Esophagus muscularis mucosa (tissue), 4 donors: ENCODE measurements around the gene SERPINB12. TPM values are rescaled to one million over a fixed set of nuclear protein-coding genes. Genes with fewer than 3 reads are reported as not detected.

Experiments used
- DNase-seq: peaks from one replicate; pipeline ENCODE4 v3.0.0-alpha.2; 2017; ENCODE audit errors: extremely low spot score
- H3K27ac ChIP-seq, 4 donors: fragments of 200-600 bp; sonication (generic); replicated peaks in 1 of 4; 1 replicate in 3 of 4; 2 replicates in 1 of 4; pipeline ENCODE4 v1.5.1; 2016 to 2019; ENCODE audit warnings: mild to moderate bottlenecking in 1 of 4
- H3K27me3 ChIP-seq, 4 donors: fragments of 200-600 bp; sonication (generic); one replicate each; pipeline versions ENCODE4 v1.5.1 to v1.6.0; 2016 to 2019
- H3K36me3 ChIP-seq, 4 donors: fragments of 200-600 bp; sonication (generic); one replicate each; pipeline ENCODE4 v1.5.1; 2016 to 2019
- H3K4me1 ChIP-seq, 4 donors: fragments of 200-600 bp; sonication (generic); one replicate each; pipeline ENCODE4 v1.5.1; 2016 to 2019
- H3K4me3 ChIP-seq, 4 donors: fragments of 200-600 bp; sonication (generic); 1 replicate in 2 of 4; 2 replicates in 2 of 4; pipeline ENCODE4 v1.5.1; 2016 to 2019; ENCODE audit warnings: mild to moderate bottlenecking in 4 of 4, moderate library complexity in 1 of 4
- H3K9me3 ChIP-seq, 4 donors: fragments of 200-600 bp; sonication (generic); 1 replicate in 3 of 4; 2 replicates in 1 of 4; pipeline ENCODE4 v1.5.1; 2016 to 2019
- EP300 ChIP-seq: sonication (generic); formaldehyde crosslinking; IDR thresholded peaks from one replicate; pipeline ENCODE4 v1.6.1; 2017; ENCODE audit warnings: antibody characterized with exemption
- POLR2A ChIP-seq: fragments of 450-650 bp; IDR thresholded peaks from one replicate; pipeline ENCODE4 v1.6.1; 2017; ENCODE audit warnings: antibody characterized with exemption, moderate library complexity, mild to moderate bottlenecking, low read depth
- POLR2AphosphoS5 ChIP-seq, 2 donors: sonication (generic); formaldehyde crosslinking; IDR thresholded peaks; one replicate each; pipeline ENCODE4 v1.6.1; 2017; ENCODE audit warnings: antibody characterized with exemption in 2 of 2
- WGBS: methylation state at CpG from one replicate; pipeline ENCODE4 v1.1.5; 2018; 5-methylcytosine and 5-hydroxymethylcytosine counted together
- intact Hi-C: fragments of 100-400 bp; cut with DNase I; formaldehyde crosslinking; loops from one replicate; pipeline ENCODE4 v1.15.1; 2023
- total RNA-seq, 4 donors: library from RNA; depleted of rRNA; stranded (reverse); fragments of >200 nt; gene quantifications; one replicate each; pipeline versions ENCODE4 v1.1.0 to v1.2.1, GENCODE V29; 2016
- TF ChIP-seq, protein P1 (sequence below), 3 experiments: fragments of 200-600 bp in 2 of 3; fragments of 450-650 bp in 1 of 3; sonication (generic) in 2 of 3; IDR thresholded peaks; one replicate each; pipeline ENCODE4 v1.5.1; 2017 to 2019; ENCODE audit warnings: antibody characterized with exemption in 3 of 3, mild to moderate bottlenecking in 2 of 3, moderate library complexity in 1 of 3

SERPINB12 gene
- total RNA-seq, 4 donors from 2014 or later = not detected

DNA sequence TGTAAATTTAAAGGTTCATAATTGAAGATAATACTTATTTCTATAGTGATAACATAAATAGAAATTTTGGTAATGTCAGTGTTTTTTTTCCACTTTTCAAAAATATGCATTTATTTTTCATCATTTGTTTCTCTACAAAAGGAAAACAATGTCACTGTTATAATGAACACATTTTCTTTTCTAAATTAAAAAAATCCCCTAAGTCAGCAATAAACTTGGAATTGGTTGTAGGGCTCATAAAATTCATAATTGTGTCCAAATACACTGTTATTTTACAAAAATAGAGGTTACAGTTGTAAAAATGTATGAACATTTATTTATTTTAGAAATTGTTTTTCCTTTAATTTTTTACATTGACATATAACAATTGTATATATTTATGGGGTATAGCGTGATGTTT lies 26.4 kb upstream of the SERPINB12 start:
- Histone ChIP-seq H3K27me3 (peaks cover 0 to 15% (median 0%) of the 10 kb centered on the region in 4 donors), H3K27ac (no peak overlapping the region), H3K9me3 (no peaks in the 10 kb centered on the region), H3K4me1 (peaks cover 0 to 4% (median 0%) of the 10 kb centered on the region in 4 donors), H3K36me3 (no peaks in the 10 kb centered on the region), H3K4me3 (no peak overlapping the region)
- intact Hi-C loops = loop anchor here (5.0 to 10.0 kb wide), 3 partner anchors 62 to 482 kb away; no protein-coding TSS in a partner anchor
- WGBS = 88% methylated on average over 1 of the region's 1 CpG
- DNase-seq = no peak
- TF ChIP-seq EP300 (no peak), POLR2A (no peak), POLR2AphosphoS5 (IDR thresholded peaks at IDR 0.05) (no peak)
- TF ChIP-seq, protein P1, sequence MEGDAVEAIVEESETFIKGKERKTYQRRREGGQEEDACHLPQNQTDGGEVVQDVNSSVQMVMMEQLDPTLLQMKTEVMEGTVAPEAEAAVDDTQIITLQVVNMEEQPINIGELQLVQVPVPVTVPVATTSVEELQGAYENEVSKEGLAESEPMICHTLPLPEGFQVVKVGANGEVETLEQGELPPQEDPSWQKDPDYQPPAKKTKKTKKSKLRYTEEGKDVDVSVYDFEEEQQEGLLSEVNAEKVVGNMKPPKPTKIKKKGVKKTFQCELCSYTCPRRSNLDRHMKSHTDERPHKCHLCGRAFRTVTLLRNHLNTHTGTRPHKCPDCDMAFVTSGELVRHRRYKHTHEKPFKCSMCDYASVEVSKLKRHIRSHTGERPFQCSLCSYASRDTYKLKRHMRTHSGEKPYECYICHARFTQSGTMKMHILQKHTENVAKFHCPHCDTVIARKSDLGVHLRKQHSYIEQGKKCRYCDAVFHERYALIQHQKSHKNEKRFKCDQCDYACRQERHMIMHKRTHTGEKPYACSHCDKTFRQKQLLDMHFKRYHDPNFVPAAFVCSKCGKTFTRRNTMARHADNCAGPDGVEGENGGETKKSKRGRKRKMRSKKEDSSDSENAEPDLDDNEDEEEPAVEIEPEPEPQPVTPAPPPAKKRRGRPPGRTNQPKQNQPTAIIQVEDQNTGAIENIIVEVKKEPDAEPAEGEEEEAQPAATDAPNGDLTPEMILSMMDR (IDR thresholded peaks at IDR 0.05) = no peak

DNA sequence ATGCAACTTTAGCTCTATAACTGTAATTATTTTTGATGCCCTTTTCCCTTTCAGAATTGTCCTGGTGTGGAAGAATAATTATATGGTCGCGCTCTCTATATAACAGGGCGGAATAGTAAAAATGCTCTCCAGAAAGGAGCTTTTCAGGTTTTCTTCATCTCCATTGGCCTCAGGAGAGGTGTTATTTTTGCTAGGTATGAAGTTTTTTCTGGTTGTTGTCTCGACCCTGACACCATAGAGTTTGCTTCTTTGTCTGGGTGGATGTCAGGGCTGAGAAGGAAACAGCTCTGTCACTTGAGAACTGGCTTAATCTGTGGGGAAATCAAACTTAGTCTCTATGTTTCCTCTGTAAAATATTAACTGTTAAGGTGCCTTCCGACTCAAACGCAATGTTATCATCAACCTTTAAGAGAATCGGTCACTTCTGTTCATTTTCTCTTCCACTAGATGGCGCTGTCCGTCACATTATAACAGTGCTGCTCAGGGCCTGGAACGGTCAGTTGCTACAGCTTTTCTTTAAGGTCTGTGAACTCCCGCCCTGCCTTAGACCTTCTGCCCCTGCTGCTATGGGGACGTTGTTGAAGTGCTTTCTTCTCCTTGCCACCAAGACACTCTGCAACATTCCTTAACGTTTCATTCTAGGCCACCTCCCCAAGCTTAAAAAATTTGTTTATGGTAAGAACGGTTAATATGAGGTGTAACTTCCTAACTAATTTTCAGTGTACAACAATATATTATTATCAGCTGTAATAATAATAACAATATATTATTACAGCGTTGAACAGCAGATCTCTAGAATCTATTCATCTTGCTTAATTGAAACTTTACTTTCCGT lies 23.8 kb upstream of the SERPINB12 start:
- Histone ChIP-seq H3K9me3 (no peaks in the 10 kb centered on the region), H3K4me3 (no peak overlapping the region), H3K27me3 (peaks cover 0 to 10% (median 0%) of the 10 kb centered on the region in 4 donors), H3K27ac (no peak overlapping the region), H3K4me1 (peaks cover 0 to 4% (median 0%) of the 10 kb centered on the region in 4 donors), H3K36me3 (no peaks in the 10 kb centered on the region)
- no peak for TF ChIP-seq POLR2AphosphoS5 (IDR thresholded peaks at IDR 0.05)
- TF ChIP-seq, protein P1 (IDR thresholded peaks at IDR 0.05) = peak; percentile 68 to 73 (median 72)
- WGBS = 30% methylated on average over 16 of the region's 16 CpGs
- intact Hi-C loops = loop anchor here (5.0 to 10.0 kb wide), 3 partner anchors 59 to 479 kb away; no protein-coding TSS in a partner anchor
- DNase-seq = no peak

DNA sequence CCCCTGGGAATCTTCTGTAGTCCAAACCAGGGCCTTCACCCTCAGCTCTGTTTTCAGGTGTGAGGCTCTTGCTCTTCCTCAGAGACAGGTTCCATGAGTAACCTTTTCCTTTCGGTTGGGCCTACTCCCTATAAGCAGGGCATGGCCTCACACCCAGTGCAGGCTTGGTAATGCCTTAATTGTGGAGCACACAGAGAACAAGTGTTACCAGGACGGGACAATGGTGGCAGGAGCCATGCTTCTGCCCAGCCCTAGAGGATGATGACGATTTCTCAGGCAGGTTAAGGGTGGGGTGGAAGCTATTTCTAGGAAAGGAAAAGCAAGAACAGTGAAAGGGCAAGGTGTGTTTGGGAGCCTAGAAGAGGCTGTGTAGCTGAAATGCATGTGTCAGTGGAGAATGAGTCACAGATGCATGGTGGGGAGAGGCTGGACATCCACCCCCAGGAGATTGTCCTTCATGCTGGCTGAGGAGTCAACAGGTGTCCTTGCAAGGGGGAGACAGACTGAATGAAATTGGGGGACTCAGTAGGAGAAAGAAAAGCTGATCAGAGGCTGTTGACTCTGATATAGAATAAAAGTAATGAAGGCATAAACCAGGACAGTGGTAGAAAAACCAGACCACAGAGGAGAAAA lies 22.0 kb upstream of the SERPINB12 start:
- intact Hi-C loops = loop anchor here (2.0 kb wide), 1 partner anchor 417 kb away; no protein-coding TSS in a partner anchor
- Histone ChIP-seq H3K27ac (no peak overlapping the region), H3K36me3 (no peaks in the 10 kb centered on the region), H3K9me3 (no peaks in the 10 kb centered on the region), H3K4me3 (no peak overlapping the region), H3K4me1 (peaks cover 0 to 4% (median 0%) of the 10 kb centered on the region in 4 donors), H3K27me3 (peaks cover 0 to 10% (median 0%) of the 10 kb centered on the region in 4 donors)
- 73% methylated on average over 3 of the region's 3 CpGs for WGBS
- no peak for TF ChIP-seq POLR2AphosphoS5 (IDR thresholded peaks at IDR 0.05)
- TF ChIP-seq, protein P1 (IDR thresholded peaks at IDR 0.05) = no peak
- DNase-seq = no peak

DNA sequence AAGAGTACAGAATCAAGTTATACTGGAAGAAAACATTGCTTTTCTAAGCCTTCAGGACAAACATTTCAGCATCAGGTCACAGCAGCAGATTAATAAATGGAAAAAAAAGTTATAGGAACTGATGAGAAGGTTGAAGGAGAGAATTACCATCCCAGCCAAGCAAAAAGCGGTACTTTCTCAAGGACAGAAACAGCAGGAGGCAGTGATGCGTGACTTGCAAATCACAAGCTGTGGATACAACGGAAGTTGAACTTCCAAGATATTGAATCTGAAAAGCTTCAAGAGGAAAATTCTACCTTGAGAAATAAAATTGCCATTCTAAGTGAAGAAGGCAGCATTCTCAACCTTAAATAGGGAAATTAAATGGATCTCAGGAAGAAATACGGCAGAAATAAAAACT lies 18.5 kb upstream of the SERPINB12 start:
- intact Hi-C loops = no loop called here
- no peak for DNase-seq
- WGBS = 72% methylated on average over 4 of the region's 4 CpGs
- Histone ChIP-seq H3K27me3 (peaks cover 0 to 3% (median 0%) of the 10 kb centered on the region in 4 donors), H3K4me1 (no peaks in the 10 kb centered on the region), H3K36me3 (no peaks in the 10 kb centered on the region), H3K27ac (no peak overlapping the region), H3K4me3 (no peak overlapping the region), H3K9me3 (peaks cover 0 to 5% (median 0%) of the 10 kb centered on the region in 4 donors)
- TF ChIP-seq POLR2AphosphoS5 (IDR thresholded peaks at IDR 0.05) = no peak
- no peak for TF ChIP-seq EP300
- no peak for TF ChIP-seq POLR2A
- TF ChIP-seq, protein P1 (IDR thresholded peaks at IDR 0.05) = no peak
